Loucy (cell line): ENCODE results near the gene UBLCP1.

Source experiments
- EZH2phosphoT487 ChIP-seq: fragments of 200-600 bp; IDR thresholded peaks from 2 replicates; pipeline ENCODE4 v1.6.1; 2018; ENCODE audit warnings: antibody characterized with exemption, mild to moderate bottlenecking, moderate library complexity, borderline replicate concordance
- TF ChIP-seq, protein P1 (sequence below): fragments of 200-600 bp; sonication (generic); conservative IDR thresholded peaks from 2 replicates; pipeline ENCODE4 v1.5.1; 2014; ENCODE audit warnings: mild to moderate bottlenecking, antibody characterized with exemption, low read length

GRCh38 chr5:159242656-159243055 is 20.4 kb upstream of the UBLCP1 start:
- TF ChIP-seq, protein P1, sequence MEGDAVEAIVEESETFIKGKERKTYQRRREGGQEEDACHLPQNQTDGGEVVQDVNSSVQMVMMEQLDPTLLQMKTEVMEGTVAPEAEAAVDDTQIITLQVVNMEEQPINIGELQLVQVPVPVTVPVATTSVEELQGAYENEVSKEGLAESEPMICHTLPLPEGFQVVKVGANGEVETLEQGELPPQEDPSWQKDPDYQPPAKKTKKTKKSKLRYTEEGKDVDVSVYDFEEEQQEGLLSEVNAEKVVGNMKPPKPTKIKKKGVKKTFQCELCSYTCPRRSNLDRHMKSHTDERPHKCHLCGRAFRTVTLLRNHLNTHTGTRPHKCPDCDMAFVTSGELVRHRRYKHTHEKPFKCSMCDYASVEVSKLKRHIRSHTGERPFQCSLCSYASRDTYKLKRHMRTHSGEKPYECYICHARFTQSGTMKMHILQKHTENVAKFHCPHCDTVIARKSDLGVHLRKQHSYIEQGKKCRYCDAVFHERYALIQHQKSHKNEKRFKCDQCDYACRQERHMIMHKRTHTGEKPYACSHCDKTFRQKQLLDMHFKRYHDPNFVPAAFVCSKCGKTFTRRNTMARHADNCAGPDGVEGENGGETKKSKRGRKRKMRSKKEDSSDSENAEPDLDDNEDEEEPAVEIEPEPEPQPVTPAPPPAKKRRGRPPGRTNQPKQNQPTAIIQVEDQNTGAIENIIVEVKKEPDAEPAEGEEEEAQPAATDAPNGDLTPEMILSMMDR, result no peak
- no peak for TF ChIP-seq EZH2phosphoT487
